ENCODE data around the gene TIMM10.
"Not testable (repeated sequence)": the region's sequence is repeated elsewhere in the genome, so short reads cannot be mapped to it uniquely, and the experiment has no call there.

TIMM10 gene

GRCh38 chr11:57542582-57542981, 12.0 kb upstream of the TIMM10 start:
- TF ChIP-seq, protein P1, sequence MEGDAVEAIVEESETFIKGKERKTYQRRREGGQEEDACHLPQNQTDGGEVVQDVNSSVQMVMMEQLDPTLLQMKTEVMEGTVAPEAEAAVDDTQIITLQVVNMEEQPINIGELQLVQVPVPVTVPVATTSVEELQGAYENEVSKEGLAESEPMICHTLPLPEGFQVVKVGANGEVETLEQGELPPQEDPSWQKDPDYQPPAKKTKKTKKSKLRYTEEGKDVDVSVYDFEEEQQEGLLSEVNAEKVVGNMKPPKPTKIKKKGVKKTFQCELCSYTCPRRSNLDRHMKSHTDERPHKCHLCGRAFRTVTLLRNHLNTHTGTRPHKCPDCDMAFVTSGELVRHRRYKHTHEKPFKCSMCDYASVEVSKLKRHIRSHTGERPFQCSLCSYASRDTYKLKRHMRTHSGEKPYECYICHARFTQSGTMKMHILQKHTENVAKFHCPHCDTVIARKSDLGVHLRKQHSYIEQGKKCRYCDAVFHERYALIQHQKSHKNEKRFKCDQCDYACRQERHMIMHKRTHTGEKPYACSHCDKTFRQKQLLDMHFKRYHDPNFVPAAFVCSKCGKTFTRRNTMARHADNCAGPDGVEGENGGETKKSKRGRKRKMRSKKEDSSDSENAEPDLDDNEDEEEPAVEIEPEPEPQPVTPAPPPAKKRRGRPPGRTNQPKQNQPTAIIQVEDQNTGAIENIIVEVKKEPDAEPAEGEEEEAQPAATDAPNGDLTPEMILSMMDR (IDR thresholded peaks at IDR 0.05; ENCODE audit: extremely low read depth, missing control alignments) = no peak
- no peak for DNase-seq (ENCODE audit: low spot score)

- TF ChIP-seq, protein P1 (IDR thresholded peaks at IDR 0.05; ENCODE audit: extremely low read depth, missing control alignments) = no peak
- no peak for DNase-seq (ENCODE audit: low spot score)
Measured at GRCh38 chr11:57541169-57541568, 10.6 kb upstream of the TIMM10 start.

DNA sequence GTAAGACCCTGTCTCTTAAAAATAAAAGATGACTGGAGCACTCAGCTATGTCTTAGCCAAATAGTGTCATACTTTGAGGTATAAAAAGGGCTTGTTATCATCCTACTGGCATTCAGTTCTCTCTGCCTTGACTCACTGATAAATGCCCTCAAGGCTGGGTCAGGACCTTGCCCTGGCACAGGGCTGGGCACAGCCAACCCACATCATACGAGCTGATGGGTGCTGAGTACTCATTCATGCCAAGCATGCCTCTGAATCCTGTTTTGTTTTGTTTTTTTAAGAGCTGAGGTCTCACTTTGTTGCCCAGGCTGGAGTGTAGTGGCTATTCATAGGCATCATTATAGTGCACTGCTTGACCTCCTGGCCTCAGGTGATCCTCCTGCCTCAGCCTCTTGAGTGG, 8.8 kb upstream of the TIMM10 start:
- DNase-seq (ENCODE audit: low spot score) = no peak
- TF ChIP-seq, protein P1 (IDR thresholded peaks at IDR 0.05; ENCODE audit: extremely low read depth, missing control alignments) = no peak

DNA sequence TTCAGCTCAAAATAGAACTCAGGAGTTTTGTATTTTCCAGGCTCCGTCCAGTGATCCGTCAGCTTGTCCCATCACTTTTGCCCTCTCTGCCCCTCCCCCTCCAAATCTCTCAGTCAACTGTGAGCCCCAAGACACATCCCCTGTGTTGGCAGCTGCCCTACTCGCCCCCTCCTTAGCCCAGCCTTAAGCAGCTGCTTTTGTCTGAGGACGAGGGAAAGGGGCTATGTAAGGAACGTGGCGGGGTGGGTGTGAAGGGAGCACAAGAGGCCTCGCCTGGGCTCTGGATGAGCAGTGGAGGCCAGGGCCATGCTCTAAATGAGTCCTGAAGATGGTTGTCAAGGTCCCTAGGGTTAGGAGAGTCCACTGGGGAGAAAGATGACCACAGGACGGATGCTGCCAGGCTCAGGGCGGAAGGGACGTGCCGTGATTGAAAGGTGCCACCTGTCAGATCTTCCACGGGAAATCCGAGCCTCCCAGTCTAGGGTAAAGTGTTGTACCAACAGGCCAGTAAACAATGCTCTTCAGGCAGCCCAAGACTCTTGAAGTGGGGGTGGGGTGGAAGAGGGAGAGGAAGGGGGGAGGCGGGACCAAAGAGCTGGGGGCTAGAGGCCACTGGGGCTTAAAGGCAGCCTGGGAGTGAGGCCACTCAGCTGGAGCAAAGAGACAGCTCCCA, 6.5 kb upstream of the TIMM10 start, which contains the start of gene SMTNL1:
TSS of gene SMTNL1 (plus strand) at position 649 of the 673 bp plus-strand sequence. CDS start 5,048 bp downstream, outside the sequence.
- TF ChIP-seq, protein P1 (IDR thresholded peaks at IDR 0.05; ENCODE audit: extremely low read depth, missing control alignments) = no peak

GRCh38 chr11:57534449-57534848, 3.9 kb upstream of the TIMM10 start:
- not testable (repeated sequence) for DNase-seq (ENCODE audit: low spot score)

More for the DNA sequence above, 6.5 kb upstream of the TIMM10 start, which contains the start of gene SMTNL1:
- no peak for DNase-seq (ENCODE audit: low spot score)

DNA sequence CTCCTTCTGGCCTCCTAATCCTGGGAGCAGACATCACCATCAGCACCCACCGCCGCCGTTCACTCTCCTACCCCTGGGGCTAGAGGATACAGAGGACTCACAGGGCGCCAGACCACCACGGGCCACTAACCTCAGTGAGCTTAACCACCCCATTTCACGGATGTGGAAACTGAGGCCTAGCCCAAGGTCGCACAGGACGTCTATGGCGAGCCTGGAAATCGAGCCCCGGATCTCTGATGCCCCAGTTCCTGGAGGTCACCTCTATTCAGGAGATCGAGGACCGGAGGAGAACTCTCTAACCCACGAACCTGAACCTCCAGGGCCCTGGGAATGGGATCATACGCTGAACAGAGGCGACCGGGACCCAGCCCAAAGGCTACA, 349 bp downstream of the TIMM10 start:
- no peak for DNase-seq (ENCODE audit: low spot score)
- TF ChIP-seq, protein P1 (IDR thresholded peaks at IDR 0.05; ENCODE audit: extremely low read depth, missing control alignments) = no peak

- DNase-seq (ENCODE audit: low spot score) = no peak
- TF ChIP-seq, protein P1 (IDR thresholded peaks at IDR 0.05; ENCODE audit: extremely low read depth, missing control alignments) = no peak
Measured at GRCh38 chr11:57529012-57529411, 1.5 kb downstream of the TIMM10 start.

- peak; percentile 45 for DNase-seq (ENCODE audit: low spot score)
- TF ChIP-seq, protein P1 (IDR thresholded peaks at IDR 0.05; ENCODE audit: extremely low read depth, missing control alignments) = peak; percentile 86
Measured at GRCh38 chr11:57527056-57527631, 3.4 kb downstream of the TIMM10 start.
